Stomach (tissue), 4 donors: ENCODE measurements around the gene DZIP1L.

Experiments
- EP300 ChIP-seq: sonication (generic); formaldehyde crosslinking; IDR thresholded peaks from one replicate; pipeline ENCODE4 v1.6.1; 2017; ENCODE audit warnings: antibody characterized with exemption
- POLR2A ChIP-seq, 4 donors: fragments of 450-650 bp; IDR thresholded peaks; one replicate each; pipeline ENCODE4 v1.6.1; 2016; ENCODE audit warnings: antibody characterized with exemption in 4 of 4, control low read depth in 2 of 4, mild to moderate bottlenecking in 1 of 4, moderate library complexity in 1 of 4
- POLR2AphosphoS5 ChIP-seq, 3 donors: sonication (generic); formaldehyde crosslinking; IDR thresholded peaks; one replicate each; pipeline ENCODE4 v1.6.1; 2016; ENCODE audit warnings: antibody characterized with exemption in 3 of 3
- TF ChIP-seq, protein P1 (sequence below), 7 experiments: fragments of 450-650 bp in 4 of 7; fragments of 200-600 bp in 3 of 7; sonication (generic) in 3 of 7; IDR thresholded peaks; one replicate each; pipeline ENCODE4 v1.5.1; 2016 to 2019; ENCODE audit warnings: antibody characterized with exemption in 7 of 7, control low read depth in 2 of 7, mild to moderate bottlenecking in 1 of 7

DNA sequence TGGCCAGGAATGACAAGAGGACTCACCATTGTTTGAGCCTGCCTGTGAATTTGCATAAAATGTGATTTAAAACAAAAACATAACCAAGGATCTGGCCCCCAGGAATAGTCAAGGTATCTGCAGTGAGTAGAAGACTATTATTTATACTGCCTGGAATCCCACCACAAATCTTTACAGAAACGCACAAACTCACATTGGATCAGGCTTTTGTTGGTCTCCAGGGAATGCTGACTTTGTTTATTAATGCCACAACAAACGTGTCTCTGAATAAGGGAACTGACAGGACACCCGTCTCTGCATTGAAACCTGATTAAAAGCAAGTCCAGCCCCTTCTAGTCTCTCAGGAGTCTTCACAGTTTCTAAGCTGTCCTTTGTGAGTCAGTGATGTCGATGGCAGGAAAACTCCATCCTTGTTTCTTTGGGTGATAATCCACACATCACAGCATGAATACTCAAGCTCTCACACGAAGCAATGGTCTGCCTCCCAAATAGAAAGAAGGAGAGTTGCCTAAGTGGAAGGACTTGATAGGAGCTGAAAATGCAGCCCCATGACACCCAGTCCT, 67.7 kb downstream of the DZIP1L start:
- TF ChIP-seq, protein P1, sequence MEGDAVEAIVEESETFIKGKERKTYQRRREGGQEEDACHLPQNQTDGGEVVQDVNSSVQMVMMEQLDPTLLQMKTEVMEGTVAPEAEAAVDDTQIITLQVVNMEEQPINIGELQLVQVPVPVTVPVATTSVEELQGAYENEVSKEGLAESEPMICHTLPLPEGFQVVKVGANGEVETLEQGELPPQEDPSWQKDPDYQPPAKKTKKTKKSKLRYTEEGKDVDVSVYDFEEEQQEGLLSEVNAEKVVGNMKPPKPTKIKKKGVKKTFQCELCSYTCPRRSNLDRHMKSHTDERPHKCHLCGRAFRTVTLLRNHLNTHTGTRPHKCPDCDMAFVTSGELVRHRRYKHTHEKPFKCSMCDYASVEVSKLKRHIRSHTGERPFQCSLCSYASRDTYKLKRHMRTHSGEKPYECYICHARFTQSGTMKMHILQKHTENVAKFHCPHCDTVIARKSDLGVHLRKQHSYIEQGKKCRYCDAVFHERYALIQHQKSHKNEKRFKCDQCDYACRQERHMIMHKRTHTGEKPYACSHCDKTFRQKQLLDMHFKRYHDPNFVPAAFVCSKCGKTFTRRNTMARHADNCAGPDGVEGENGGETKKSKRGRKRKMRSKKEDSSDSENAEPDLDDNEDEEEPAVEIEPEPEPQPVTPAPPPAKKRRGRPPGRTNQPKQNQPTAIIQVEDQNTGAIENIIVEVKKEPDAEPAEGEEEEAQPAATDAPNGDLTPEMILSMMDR (IDR thresholded peaks at IDR 0.05): no peak
- TF ChIP-seq POLR2A (IDR thresholded peaks at IDR 0.05): no peak
- TF ChIP-seq POLR2AphosphoS5 (IDR thresholded peaks at IDR 0.05): no peak
- no peak for TF ChIP-seq EP300
